ENCODE results near the gene MPI.

Gene MPI

DNA sequence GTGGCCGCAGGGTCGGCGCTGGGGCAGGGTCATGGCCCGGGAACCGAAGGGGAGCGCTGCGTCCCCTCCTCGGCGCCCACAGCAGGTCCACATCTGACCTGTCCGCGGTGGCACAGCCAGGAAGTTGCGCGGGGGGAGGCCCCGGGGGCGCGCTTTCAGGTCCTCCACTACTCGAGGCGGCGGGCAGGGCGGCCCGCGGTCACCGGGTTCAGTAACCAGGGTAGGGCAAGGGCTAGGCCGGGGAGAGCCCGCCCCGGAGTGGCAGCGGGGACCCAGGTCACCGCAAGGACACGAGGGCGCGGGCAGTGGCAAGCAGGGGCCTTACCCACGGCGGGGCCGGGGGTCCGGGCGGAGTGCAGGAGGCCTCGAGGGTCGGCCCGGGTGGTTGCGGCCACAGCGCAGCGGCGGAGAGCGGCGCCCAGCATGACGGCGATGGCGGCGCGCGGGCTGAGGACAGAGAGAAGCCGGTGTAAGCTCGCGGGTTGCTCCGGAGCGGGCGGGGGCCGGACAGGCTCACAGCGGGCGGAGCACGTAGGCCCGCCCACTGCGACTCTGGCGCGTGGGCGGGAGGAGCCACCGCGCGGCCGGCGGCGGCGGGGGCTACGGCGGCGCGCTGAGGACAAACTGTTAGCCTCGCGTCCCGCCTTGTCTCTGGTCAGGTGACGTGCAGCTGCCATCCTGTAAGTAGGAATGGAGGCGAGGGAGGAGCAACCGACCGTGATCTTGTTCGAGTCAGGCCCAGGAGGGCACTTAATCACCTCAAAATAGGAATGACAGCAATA lies 47.9 kb downstream of the MPI start, which contains the start of gene COX5A:
TSS of gene COX5A (minus strand) at position 484 of the 782 bp plus-strand sequence. CDS start at position 425, 59 bp downstream.
- peak; percentile 93 for DNase-seq (ENCODE audit: low read depth)

DNA sequence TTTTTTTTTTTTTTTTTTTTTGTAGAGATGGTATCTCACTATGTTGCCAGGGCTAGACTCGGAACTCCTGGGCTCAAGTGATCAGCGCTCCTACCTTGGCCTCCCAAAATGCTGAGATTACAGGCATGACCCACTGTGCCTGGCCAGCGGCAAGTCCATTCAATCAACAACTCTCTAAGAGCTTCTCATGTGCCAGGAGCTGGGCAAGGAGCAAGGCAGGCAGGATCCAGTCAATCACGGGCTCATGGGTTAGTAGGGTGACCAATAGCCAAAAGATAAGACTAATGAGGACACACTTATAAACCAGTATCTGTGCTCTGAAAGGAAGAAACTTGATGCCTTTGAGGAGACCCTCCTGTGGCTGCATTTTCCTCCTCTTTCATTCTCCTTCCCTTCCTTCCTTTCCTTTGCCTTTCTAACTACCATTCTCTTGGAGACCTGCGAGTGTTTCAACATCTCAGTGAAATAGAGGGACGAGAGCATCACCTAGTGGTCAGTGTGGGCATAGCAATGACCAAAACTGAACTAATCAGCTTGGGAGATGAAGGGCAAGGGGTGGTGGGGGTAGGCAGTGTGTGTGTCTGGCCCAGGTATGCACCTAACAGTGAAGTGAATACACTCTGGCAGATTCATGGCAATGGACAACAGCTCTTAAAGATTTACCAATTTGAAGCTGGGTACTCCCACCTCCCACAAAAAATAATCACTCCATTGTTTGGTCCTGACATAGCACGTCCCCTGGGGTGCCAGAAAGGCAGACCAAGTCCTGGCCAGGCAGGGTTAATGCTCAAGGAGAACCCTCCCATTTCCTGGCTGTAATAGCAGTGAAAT lies 60.5 kb downstream of the MPI start:
- peak; percentile 70 for DNase-seq (ENCODE audit: low read depth)

DNA sequence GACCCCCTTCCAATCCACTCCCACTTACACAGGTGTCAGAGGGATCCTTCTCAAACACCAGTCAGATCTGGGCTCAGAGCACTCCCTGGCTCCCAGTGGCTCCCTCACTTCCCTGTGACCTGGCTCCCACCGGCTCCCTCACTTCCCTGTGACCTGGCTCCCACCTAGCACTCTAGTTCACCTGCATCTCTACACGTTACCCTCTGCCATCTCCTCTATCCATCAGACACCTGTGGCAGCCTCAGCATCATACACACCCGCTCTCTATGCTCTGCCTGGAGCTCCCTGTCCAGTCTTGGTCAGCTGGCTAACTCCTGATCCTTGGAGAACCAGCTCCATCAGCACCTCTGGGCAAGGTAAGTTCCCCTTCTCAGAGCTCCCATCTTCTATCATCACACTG lies 61.2 kb downstream of the MPI start:
- DNase-seq (ENCODE audit: low read depth) = no peak

Measured in CMK (cell line).